IPS-15b (cell line): ENCODE results near the gene THSD4.

ENCODE experiments used
- H3K27me3 ChIP-seq: one replicate; pipeline ENCODE4 v1.6.1; 2013; ENCODE audit warnings: low read length; ENCODE audit not compliant: control insufficient read depth, insufficient read depth
- H3K36me3 ChIP-seq: one replicate; pipeline ENCODE4 v1.6.1; 2013; ENCODE audit warnings: low read length; ENCODE audit not compliant: control insufficient read depth, insufficient read depth
- H3K4me1 ChIP-seq: one replicate; pipeline ENCODE4 v1.6.1; 2013; ENCODE audit warnings: mild to moderate bottlenecking, low read length; ENCODE audit not compliant: control insufficient read depth, insufficient read depth
- H3K4me3 ChIP-seq: one replicate; pipeline ENCODE4 v1.5.1; 2013; ENCODE audit warnings: low read depth, low read length
- H3K9ac ChIP-seq: one replicate; pipeline ENCODE4 v1.6.1; 2013; ENCODE audit warnings: low read depth, mild to moderate bottlenecking, low read length
- H3K9me3 ChIP-seq: one replicate; pipeline ENCODE4 v1.6.1; 2013; ENCODE audit warnings: mild to moderate bottlenecking, low read length; ENCODE audit not compliant: control insufficient read depth, insufficient read depth

The THSD4 gene

GRCh38 chr15:71777216-71777943 lies 662.1 kb downstream of the THSD4 start:
- no peaks in the 10 kb centered on the region for H3K27me3 ChIP-seq
- H3K9ac ChIP-seq, result no peak overlapping the region
- H3K4me3 ChIP-seq, result no peak overlapping the region
- no peaks in the 10 kb centered on the region for H3K9me3 ChIP-seq
- H3K36me3 ChIP-seq, result no peaks in the 10 kb centered on the region
- H3K4me1 ChIP-seq, result peaks cover 3% of the 10 kb centered on the region

GRCh38 chr15:71779073-71779797 lies 664.0 kb downstream of the THSD4 start:
- peaks cover 3% of the 10 kb centered on the region for H3K4me1 ChIP-seq
- H3K9ac ChIP-seq, result no peak overlapping the region
- no peak overlapping the region for H3K4me3 ChIP-seq
- no peaks in the 10 kb centered on the region for H3K36me3 ChIP-seq
- H3K9me3 ChIP-seq, result no peaks in the 10 kb centered on the region
- H3K27me3 ChIP-seq, result no peaks in the 10 kb centered on the region

- peaks cover 3% of the 10 kb centered on the region for H3K4me1 ChIP-seq
- no peaks in the 10 kb centered on the region for H3K9me3 ChIP-seq
- H3K4me3 ChIP-seq, result no peak overlapping the region
- no peaks in the 10 kb centered on the region for H3K36me3 ChIP-seq
- H3K27me3 ChIP-seq, result no peaks in the 10 kb centered on the region
- H3K9ac ChIP-seq, result no peak overlapping the region
Observed at GRCh38 chr15:71780115-71780976, 665.1 kb downstream of the THSD4 start.

- H3K9ac ChIP-seq, result no peak overlapping the region
- peaks cover 3% of the 10 kb centered on the region for H3K4me1 ChIP-seq
- no peak overlapping the region for H3K4me3 ChIP-seq
- H3K9me3 ChIP-seq, result no peaks in the 10 kb centered on the region
- no peaks in the 10 kb centered on the region for H3K27me3 ChIP-seq
- no peaks in the 10 kb centered on the region for H3K36me3 ChIP-seq
Observed at GRCh38 chr15:71781179-71781964, 666.1 kb downstream of the THSD4 start.

GRCh38 chr15:71781965-71782265 lies 666.6 kb downstream of the THSD4 start:
- Histone ChIP-seq H3K9me3 (no peaks in the 10 kb centered on the region), H3K4me1 (peaks cover 3% of the 10 kb centered on the region), H3K9ac (no peak overlapping the region), H3K27me3 (no peaks in the 10 kb centered on the region), H3K36me3 (no peaks in the 10 kb centered on the region), H3K4me3 (no peak overlapping the region)

- Histone ChIP-seq H3K9ac (no peak overlapping the region), H3K4me3 (no peak overlapping the region), H3K4me1 (peaks cover 3% of the 10 kb centered on the region), H3K36me3 (no peaks in the 10 kb centered on the region), H3K9me3 (no peaks in the 10 kb centered on the region), H3K27me3 (no peaks in the 10 kb centered on the region)
Observed at GRCh38 chr15:71782422-71783165, 667.3 kb downstream of the THSD4 start.

GRCh38 chr15:71784719-71785118 lies 669.4 kb downstream of the THSD4 start:
- Histone ChIP-seq H3K36me3 (no peaks in the 10 kb centered on the region), H3K9ac (no peak overlapping the region), H3K27me3 (no peaks in the 10 kb centered on the region), H3K9me3 (no peaks in the 10 kb centered on the region), H3K4me3 (no peak overlapping the region), H3K4me1 (peaks cover 3% of the 10 kb centered on the region)

GRCh38 chr15:71785996-71786395 lies 670.7 kb downstream of the THSD4 start:
- Histone ChIP-seq H3K9ac (no peak overlapping the region), H3K27me3 (no peaks in the 10 kb centered on the region), H3K4me1 (no peaks in the 10 kb centered on the region), H3K36me3 (no peaks in the 10 kb centered on the region), H3K4me3 (no peak overlapping the region), H3K9me3 (no peaks in the 10 kb centered on the region)

GRCh38 chr15:71786673-71787072 lies 671.4 kb downstream of the THSD4 start:
- no peaks in the 10 kb centered on the region for H3K27me3 ChIP-seq
- H3K4me3 ChIP-seq, result no peak overlapping the region
- H3K36me3 ChIP-seq, result no peaks in the 10 kb centered on the region
- no peaks in the 10 kb centered on the region for H3K4me1 ChIP-seq
- no peaks in the 10 kb centered on the region for H3K9me3 ChIP-seq
- H3K9ac ChIP-seq, result no peak overlapping the region

- Histone ChIP-seq H3K27me3 (no peaks in the 10 kb centered on the region), H3K4me1 (no peaks in the 10 kb centered on the region), H3K9me3 (no peaks in the 10 kb centered on the region), H3K9ac (no peak overlapping the region), H3K36me3 (no peaks in the 10 kb centered on the region), H3K4me3 (no peak overlapping the region)
Observed at GRCh38 chr15:71788646-71789579, 673.6 kb downstream of the THSD4 start.
